Stimulated activated CD8-positive, alpha-beta memory T cell treated with anti-CD3 and anti-CD28 coated beads, Interleukin-7, amount 100 ng/mL, for 24 hours (primary cell): ENCODE data around the gene SLC66A2.
"Not testable (repeated sequence)": the region's sequence is repeated elsewhere in the genome, so short reads cannot be mapped to it uniquely, and the experiment has no call there.

Experiments
- DNase-seq: peaks from one replicate; pipeline ENCODE4 v3.0.0-alpha.2; 2020; ENCODE audit warnings: low read depth

Gene SLC66A2

DNA sequence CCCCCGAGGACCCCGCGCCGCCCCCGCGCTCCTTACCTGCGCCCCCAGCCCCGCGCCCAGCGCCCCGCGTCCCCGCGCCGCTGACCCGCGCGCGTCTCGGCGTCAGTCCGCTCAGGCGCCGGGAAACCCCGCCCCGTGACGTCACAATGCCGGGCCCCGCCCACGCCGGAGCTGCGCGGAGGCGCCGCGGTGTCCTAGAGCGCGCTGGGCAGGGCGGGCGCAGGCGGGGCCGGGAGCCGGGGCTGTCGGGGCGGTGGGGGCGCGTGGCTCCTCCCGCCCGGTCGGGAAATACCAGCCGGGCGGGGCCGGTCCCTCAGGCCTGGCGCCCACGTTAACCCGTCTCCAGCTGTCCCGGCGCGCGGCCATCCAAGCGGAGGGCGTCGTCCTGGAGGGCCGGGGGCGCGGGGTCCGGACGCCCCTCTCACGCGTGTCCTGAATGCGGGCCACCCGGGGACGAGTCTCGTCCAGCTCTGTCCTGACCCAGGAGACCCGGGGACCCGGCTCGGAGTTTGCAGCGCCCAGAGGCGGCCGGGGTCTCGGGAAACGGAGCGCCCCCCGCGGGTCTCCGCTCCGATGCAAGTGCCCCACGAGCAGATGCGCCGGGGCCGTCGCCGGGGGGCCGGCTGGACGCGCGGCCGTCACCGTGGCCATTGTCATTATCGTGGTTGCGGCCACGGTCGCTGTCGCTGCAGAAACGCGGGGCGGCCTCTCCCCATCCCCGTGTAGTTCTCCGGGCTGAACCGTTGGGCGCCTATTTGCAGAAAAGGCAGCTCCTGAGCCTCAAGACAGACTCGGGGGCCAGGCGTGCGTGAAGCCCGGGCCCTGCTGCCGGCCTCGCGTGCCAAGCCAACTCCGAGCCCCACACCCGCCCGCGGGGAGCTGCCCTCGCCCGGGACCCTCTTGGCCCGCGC lies at the start of gene SLC66A2:
Gene SLC66A2, minus strand, starts transcription at position 109 of the 911 bp plus-strand sequence. CDS start 727 bp downstream, outside the sequence.
- DNase-seq = peak; percentile 97

DNA sequence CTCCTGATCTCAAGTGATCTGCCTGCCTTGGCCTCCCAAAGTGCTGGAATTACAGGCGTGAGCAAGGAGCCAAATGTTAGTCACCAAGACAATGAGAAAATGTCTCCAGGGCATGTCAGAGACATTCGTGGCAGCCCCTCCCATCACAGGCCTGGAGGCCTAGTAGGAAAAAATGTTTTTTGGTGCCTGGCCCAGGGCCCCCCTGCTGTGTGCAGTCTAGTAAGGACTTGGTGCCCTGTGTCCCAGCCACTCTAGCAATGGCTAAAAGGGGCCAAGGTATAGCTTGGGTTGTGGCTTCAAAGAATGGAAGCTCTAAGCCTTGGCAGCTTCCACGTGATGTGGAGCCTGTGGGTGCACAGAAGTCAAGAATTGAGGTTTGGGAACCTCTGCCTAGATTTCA lies 49.4 kb upstream of the SLC66A2 start:
- no peak for DNase-seq

DNA sequence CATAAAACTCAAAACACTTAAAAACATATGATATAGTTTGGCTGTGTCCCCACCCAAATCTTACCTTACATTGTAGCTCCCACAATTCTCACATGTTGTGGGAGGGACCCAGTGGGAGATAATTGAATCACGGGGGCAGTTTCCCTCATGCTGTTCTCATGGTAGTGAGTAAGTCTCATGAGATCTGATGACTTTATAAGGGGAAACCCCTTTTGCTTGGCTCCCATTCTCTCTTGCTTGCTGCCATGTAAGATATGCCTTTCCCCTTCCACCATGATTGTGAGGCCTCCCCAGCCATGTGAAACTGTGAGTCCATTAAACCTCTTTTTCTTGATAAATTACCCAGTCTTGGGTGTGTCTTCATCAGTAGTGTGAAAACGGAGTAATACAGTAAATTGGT lies 48.2 kb upstream of the SLC66A2 start:
- not testable (repeated sequence) for DNase-seq

DNA sequence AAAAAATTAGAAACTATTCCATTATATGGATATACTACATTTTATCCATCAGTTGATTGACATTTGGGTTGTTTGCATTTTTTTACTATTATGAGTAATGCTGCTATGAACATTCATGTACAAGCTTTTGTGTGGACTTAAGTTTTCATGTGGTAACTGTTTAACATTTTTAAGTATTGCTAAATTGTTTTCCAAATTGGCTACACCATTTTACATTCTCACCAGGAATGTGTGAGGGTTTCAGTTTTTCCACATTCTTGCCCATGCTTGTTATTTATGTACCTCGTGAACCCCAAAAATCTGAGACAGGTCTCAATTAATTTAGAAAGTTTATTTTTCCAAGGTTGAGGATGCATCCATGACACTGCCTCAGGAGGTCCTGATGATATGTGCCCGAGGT lies 40.0 kb upstream of the SLC66A2 start:
- no peak for DNase-seq

DNA sequence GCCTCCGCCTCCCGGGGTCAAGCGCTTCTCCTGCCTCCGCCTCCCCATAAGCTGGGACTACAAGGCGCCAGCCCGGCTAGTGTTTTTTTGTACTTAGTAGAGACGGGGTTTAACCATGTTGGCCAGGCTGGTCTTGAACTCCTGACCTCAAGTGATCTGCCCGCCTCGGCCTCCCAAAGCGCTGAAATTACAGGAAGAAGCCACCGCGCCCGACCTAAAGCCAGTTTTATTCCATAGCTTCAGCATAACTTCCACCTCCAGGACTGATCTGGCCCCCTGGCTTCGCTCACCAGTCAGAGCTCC lies 37.7 kb upstream of the SLC66A2 start:
- DNase-seq = no peak

DNA sequence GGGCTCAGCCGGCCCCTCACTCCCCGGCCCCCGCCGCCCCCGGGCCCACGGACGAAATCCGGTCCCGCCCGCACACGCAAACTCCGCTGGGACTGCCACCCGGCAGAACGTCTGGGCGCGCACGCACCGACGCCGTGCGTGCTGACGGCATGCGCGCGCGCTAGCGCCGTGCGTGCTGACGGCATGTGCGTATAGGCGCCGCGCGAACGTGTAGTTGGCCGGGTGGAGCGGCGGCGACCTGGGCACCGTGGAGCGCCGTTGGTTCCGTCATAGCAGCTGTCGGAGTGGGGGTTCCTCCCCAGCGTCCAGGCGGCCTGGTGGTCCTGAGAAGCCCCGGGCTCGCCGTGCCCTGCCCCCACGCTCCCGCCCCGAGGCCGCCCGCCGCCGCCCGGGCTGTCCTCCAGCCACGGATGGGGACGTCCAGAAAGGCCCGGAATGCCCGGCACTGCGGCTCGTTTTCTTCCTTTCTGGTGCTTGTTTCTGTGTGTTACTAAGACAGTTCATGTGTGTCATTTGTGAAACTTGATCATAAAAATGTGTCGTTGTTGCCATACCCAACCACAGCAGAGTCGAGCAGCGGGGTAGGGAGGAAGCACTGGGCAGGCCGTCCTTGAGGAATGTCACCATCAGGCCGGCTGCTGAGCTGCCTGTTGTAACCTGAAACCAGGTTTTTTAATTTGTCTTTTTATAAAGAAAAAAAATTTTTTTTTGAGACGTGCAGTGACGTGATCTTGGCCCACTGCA lies 37.2 kb upstream of the SLC66A2 start, which contains the start of gene TXNL4A:
Gene TXNL4A, minus strand, starts transcription at position 113 of the 744 bp plus-strand sequence. CDS start 171 bp downstream, outside the sequence.
- DNase-seq = peak; percentile 69

DNA sequence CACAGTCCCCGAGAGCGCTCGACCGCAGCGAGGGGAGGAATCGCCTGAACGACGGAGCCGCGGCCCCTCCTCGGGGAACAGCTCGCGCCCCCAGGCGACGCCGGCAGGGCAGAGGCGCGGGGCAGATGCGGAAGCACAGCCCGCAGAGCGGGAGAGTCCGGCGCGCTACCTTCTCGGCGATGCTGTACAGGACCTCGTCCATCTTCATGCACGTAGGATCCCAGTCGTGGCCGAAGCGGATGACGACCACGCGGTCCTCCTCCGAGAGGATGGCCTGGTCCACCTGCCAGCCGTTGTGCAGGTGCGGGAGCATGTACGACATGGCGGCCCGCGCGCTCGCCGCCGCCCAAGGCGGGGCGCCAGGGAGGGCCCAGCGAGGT lies 36.6 kb upstream of the SLC66A2 start:
- DNase-seq = peak; percentile 25

DNA sequence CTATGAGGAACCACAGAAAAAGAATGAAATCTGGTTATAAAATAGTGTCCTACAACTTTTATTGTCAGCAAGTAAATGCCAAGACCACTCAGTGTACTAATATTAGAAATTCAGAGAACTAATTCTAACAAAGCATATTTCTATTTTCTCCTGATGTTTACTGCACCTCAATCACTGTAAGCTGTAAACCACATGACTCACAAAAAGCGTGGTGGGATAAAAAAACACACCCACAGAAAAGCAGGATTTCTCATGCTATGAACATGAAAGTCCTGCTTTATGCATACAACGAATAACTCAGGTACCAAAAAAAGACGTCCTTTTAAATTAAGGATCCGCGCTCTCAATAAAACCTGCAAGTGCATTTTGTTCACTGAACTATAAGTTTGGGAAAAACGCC lies 36.1 kb upstream of the SLC66A2 start:
- no peak for DNase-seq

DNA sequence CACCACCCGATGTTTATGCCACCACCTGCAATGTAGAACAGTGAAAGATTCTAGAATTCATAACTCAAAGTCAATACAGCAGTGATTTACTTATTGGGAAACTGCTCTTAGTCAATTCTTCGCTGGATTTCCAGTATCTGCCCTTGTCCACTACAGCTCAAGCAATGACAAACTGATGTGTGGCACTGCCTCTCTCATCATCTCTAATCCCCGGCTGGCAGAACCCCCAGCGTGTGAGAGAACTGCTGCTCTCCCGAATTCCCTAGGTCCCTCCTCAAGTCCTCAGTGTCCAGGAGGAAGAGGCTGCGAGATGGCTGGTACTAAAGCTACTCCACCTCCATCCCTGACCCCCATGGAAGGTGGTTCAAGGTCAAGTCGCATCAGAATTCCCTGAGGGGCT lies 35.3 kb upstream of the SLC66A2 start:
- no peak for DNase-seq

DNA sequence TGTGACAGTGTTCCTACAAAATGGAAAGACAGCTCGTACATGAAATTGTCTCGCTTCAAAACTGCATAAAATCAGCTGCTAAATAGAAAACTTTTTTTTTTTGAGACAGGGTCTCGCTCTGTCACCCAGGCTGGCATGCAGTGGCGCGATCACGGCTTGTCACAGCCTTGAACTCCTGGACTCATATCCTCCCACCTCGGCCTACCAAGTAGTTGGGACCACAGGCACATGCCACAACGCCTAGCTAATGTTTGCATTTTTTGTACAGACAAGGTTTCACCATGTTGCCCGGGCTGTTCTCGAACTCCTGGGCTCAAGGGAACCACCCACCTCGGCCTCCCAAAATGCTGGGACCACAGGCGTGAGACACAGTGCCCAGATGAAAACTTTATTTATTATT lies 33.7 kb upstream of the SLC66A2 start:
- no peak for DNase-seq

DNA sequence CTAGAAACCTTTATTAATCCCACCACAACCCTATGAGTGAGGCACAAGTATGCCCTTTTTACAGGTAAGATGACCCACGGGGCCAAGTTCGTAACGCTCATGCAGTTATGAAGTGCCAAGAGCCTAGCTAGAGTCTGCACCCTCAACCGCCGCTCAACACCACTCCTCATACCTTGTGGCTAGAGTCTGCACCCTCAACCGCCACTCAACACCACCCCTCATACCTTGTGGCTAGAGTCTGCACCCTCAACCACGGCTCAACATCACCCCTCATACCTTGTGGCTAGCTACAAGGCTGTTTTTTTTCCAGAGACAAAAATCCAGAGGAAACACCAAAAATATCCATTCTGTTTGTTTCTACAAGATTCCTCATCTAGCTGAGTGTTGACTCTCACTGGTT lies 32.3 kb upstream of the SLC66A2 start:
- DNase-seq = no peak

DNA sequence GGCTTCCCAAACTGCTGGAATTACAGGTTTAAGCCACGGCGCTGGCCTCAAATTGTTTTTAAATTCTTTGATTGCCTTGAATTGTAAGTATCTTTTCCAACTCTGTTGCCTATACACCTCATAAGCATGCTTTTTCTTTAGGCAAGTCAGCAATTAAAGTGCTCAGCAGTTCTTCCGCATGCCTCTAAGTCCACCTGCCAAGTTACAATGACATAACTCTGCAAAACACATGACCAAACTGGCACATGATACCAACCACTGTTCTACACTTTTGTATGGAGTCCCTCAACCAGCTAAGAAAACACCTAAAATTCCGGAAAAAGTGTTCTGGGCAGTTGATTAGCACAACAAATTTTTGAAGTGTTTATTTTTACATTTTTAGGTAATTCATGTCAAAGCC lies 31.8 kb upstream of the SLC66A2 start:
- DNase-seq = no peak

DNA sequence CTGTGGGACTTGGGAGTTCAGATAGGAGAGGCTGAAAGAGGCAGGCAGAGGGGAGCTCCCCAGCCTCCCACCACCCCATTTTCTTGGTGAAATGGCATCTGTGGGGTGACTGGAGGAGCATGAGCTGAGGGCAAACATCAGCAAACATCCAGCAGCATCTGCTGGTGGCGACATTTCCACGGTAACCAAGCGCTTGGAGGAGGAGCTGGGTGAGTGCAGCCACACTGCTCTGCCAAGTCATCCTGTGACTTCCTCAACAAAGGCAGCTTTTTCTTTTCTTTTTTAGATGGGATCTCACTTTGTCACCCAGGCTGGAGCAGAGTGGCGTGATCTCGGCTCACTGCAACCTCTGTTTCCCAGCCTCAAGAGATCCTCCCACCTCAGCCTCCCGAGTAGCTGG lies 31.3 kb upstream of the SLC66A2 start:
- no peak for DNase-seq

DNA sequence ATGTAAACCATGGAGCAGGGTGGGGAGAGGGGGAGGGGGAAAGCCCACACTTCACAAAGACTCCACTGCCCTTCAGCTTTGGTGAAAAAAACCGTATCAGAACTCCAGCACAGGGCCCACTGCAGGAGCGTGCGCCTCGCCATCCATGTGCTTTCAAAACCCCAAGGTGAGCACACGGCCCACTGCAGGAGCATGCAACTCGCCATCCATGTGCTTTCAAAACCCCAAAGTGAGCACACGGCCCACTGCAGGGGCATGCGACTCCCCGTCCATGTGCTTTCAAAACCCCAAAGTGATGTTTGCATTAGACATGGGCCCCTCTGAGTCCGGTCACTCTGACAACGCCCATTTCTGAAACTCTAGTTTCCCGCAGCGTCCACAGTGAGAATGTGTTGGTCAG lies 29.1 kb upstream of the SLC66A2 start:
- DNase-seq = no peak

DNA sequence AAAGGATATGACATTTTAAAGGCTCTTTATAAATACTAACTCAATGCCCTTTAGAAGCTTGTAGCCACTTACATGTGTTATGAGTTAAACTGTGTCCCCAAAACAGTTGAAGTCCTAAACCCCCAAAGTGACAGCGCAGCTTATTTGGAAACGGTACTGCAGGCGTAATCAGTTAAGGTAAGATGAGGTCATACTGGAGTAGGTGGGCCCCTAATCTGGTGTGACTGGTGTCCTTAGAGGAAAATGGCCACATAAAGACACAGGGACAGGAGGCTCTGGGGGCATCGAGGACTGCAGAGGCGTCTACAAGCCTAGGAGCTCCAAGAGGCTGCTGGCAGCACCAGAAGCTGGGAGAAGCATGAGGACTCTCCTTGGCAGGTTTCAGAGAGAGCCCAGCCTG lies 28.4 kb upstream of the SLC66A2 start:
- no peak for DNase-seq

DNA sequence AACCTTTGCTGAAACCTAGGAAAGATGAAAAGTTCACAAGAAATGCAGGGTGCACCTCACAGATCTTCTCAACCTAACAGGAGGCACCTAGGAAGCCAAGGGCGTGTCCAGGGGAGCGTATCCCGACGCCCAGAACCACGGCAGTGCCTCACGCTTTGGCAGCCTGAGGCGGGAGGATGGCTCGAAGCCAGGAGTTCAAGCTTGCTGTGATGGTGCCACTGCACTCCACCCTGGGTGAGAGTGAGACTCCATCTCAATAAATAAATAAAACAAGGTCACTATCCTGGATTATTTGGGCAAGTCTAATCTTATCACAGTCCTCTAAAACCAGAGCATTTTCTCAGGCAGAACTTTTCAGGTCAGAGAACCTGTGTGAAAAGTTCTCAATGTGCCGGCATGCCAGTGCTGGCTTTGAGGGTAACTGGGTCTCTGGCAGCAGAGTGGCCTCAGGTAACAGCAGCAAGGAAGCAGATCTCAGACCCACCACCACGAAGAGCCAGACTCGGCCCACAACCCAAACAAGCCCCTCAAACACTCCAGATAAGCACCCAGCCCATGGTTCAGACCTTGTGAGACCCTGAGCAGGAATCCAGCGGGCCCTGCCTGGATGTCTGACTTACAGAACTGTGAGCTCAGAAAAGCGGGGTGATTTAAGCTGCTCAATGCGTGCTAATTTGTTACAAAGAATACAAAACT lies 24.7 kb upstream of the SLC66A2 start:
- no peak for DNase-seq

DNA sequence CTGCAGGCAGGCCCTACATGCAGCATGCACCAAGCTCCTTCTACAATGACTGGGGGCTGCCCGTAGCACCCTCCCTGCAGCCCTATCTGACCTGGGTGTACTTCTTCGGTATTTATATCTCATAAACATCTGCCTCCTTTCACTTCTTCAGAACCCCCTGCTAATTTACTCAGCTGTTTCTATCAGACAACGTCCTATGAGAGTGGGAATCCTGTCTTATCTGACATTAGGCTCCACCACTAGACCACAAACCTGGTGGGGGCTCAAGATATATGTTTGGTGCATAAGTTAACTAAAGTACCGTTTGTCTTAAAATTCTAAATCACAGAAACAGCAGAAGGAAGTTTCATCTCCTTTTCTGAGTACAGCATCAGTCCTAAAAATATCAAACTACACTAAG lies 23.6 kb upstream of the SLC66A2 start:
- no peak for DNase-seq

DNA sequence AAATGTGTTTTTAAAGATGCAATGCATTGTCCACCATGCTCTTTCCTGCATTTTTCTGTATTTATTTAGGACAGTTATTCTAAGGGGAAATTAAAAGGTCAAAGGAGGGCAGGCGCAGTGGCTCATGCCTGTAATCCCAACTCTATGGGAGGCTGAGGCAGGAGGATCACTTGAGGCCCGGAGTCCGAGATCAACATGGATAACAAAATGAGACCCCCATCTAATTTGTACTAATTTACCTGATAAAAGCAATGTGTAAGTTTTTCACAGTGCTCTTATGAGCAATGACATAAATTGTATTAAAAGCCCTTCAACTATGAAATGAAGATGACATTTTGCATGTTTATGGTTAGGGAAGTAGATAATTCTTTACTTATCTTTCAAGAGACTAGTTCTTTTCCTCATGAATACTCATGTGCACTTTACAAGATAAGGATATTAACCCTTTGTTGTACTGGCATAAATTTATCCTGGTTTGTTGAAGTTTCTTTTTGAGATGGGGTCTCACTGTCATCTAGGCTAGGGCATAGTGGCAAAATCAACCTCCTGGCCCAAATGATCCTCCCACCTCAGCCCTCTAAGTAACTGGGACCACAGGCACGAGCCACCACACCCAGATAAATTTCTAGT lies 22.7 kb upstream of the SLC66A2 start:
- DNase-seq = no peak

DNA sequence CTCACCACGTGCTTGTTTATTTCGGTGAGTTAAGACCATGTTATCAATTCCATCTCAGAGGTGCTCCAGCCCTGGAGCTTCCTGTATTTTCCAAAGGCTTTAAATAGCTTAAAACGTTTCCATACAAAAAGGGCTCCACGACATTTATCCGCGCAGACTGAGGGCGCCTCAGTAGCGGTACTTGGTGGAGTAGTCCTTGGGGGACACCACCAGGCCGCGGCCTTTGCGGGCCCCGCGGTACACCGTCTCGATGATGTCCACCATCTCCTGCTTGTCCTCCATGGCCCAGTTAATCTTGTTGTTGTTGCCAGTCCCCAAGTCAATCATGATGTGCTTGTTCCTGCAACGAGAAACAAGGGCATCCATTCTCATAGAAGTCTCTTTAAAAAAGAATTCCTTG lies 22.1 kb upstream of the SLC66A2 start:
- no peak for DNase-seq

DNA sequence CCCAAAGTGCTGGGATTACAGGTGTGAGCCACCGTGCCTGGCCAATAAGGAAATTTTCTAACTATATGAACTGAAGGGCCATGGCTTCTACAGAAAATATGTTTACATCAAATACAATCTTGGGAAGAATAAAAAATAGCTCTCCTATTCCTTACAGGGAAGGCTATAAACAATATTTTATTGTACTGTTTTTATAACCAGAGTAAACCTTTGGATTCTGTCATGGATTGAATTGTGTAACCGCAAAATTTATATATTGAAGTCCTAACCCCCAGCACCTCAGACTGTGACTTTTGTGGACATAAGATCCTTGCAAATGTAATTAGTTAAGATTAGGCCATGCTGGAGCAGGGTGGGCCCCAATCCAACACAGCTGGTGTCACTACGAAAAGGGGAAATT lies 21.3 kb upstream of the SLC66A2 start:
- no peak for DNase-seq

DNA sequence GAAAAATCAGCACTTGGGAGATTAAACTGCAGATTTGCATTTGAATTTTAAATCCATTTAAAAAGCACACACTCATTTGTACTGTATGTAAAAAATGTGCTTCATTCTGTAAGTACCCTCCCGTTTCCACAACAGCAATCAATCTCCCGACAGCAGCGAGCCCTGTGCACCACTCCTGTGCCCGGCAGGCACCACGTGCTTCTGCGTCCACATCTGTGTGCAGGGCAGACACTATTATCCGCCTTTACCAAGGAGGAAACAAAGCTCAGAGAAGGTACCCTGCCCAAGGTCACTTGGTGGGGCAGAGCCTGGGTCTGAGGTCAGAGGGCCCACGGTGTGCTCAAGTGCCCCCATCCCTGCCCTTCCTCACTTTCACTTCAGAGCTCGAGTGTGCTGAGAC lies 20.5 kb upstream of the SLC66A2 start:
- DNase-seq = no peak

DNA sequence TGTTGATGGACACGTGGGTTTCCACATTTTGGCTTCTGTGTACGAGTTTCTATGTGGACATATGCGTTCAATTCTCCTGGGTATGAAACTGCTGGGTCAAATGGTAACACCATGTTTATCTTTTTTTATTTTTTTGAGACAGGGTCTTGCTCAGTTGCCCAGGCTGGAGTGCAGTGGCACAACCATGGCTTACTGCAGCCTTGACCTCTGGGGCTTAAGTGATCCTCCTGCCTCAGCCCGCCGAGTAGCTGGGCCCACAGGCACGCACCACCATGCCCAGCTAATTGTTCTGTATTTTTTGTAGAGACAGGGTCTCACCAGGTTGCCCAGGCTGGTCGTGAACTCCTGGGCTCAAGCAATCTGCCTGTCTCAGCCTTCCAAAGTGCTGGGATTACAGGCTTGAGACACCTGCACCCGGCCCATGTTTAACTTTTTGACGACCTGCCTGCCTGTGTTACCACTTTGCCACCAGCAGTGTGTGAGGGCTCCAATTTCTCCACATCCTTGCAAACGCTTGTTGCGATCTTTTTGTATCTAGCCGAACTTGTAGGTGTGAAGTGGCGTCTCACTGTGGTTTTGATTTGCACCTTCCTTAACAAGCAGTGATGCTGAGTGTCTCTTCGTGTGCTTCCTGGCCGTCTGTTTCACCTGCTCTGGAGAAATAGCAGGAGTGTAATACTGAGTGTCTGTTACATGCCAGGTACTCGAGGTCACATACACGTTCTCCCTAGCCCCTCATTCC lies 19.9 kb upstream of the SLC66A2 start:
- no peak for DNase-seq
